Measurements from ENCODE around the gene LRIG1.

- TF ChIP-seq CTCF (IDR thresholded peaks at IDR 0.05; ENCODE audit: low read length) (no peak), EZH2 (optimal IDR thresholded peaks at IDR 0.05; ENCODE audit: low read depth, low read length) (no peak), EZH2phosphoT487 (IDR thresholded peaks at IDR 0.05; ENCODE audit: low read length) (no peak)
Measured at GRCh38 chr3:66463054-66463631, 37.7 kb downstream of the LRIG1 start.

Data from MM.1S (cell line).